HepG2 (cell line): Measurements from ENCODE around the gene CTNNA2. TPM values are rescaled to one million over a fixed set of nuclear protein-coding genes. Genes with fewer than 3 reads are reported as not detected.

Source experiments
- ATAC-seq: fragments of 200-7000 bp; cut with Tn5 transposase; 3 replicates; pipeline ENCODE4 v1.9.1; 2020; ENCODE audit warnings: mild to moderate bottlenecking, moderate library complexity
- BruUV-seq: library from RNA; stranded (reverse); fragments of 400-500 nt; replicated peaks from 2 replicates; lab custom pipeline; 2021; lab: Mats Ljungman, UMichigan
- CTCF ChIA-PET: fragments of 300-600 bp; formaldehyde crosslinking; extraction: SDS; loops from one replicate; lab custom pipeline; 2021; ENCODE audit warnings: low total read pairs, inconsistent platforms, low intra/inter-chr PET ratio; lab: Yijun Ruan, JAX
- POLR2A ChIA-PET: fragments of 350-600 bp; sonication (Branson Sonifier 250); formaldehyde crosslinking; loops from one replicate; lab custom pipeline; 2020; ENCODE audit warnings: antibody characterized with exemption, inconsistent platforms; lab: Yijun Ruan, JAX
- DNase-seq: peaks from one replicate; pipeline ENCODE4 v3.0.0-alpha.2; 2015; ENCODE audit warnings: low spot score
- FAIRE-seq: peaks from 3 replicates; lab custom pipeline; 2011; peaks lifted over from hg19 to GRCh38; lab: Jason Lieb, UNC
- H2AFZ ChIP-seq: one replicate; pipeline ENCODE4 v1.6.1; 2011; ENCODE audit warnings: low read length, inconsistent platforms
- H3K27ac ChIP-seq: fragments of 300-600 bp; 3 replicates; pipeline ENCODE4 v1.8.0; 2011; ENCODE audit warnings: mixed run types, mild to moderate bottlenecking, mixed read lengths, low read length, inconsistent platforms; ENCODE audit not compliant: insufficient read depth; ENCODE audit errors: extremely low read length
- H3K27me3 ChIP-seq, 2 experiments: fragments of 200-600 bp in 1 of 2; 2 replicates in 1 of 2; 3 replicates in 1 of 2; pipeline versions ENCODE4 v1.6.0 to v1.8.0; 2011; ENCODE audit warnings: low read length in 2 of 2, mild to moderate bottlenecking in 2 of 2, moderate library complexity in 2 of 2, inconsistent platforms in 1 of 2; ENCODE audit not compliant: insufficient read depth in 2 of 2, control insufficient read depth in 1 of 2
- H3K36me3 ChIP-seq, 2 experiments: fragments of 200-600 bp in 1 of 2; replicated peaks in 1 of 2; 2 replicates in 1 of 2; 3 replicates in 1 of 2; pipeline versions ENCODE4 v1.5.1 to v1.8.0; 2011; ENCODE audit warnings: low read length in 2 of 2, inconsistent platforms in 1 of 2; ENCODE audit not compliant: insufficient read depth in 2 of 2, control insufficient read depth in 1 of 2
- H3K4me1 ChIP-seq: 2 replicates; pipeline ENCODE4 v1.5.1; 2012; ENCODE audit warnings: low read length, inconsistent platforms; ENCODE audit not compliant: insufficient read depth
- H3K4me2 ChIP-seq: 2 replicates; pipeline ENCODE4 v1.6.0; 2011; ENCODE audit warnings: low read depth, low read length, inconsistent platforms
- H3K4me3 ChIP-seq, 3 experiments: fragments of 200-600 bp in 1 of 3; sonication (generic), shearing (Covaris generic) in 1 of 3; replicated peaks in 1 of 3; 2 replicates each; pipeline ENCODE4 v1.5.1; 2011 to 2016; ENCODE audit warnings: low read length in 3 of 3, inconsistent platforms in 2 of 3, low read depth in 2 of 3, mild to moderate bottlenecking in 2 of 3, control low read depth in 1 of 3, mixed read lengths in 1 of 3; ENCODE audit not compliant: insufficient read depth in 1 of 3
- H3K79me2 ChIP-seq: one replicate; pipeline ENCODE4 v1.6.1; 2011; ENCODE audit warnings: low read length, inconsistent platforms; ENCODE audit not compliant: insufficient read depth
- H3K9ac ChIP-seq: 2 replicates; pipeline ENCODE4 v1.6.0; 2011; ENCODE audit warnings: mild to moderate bottlenecking, low read depth, low read length, inconsistent platforms; ENCODE audit not compliant: insufficient read depth
- H3K9me3 ChIP-seq: 2 replicates; pipeline ENCODE4 v1.5.1; 2012; ENCODE audit warnings: mild to moderate bottlenecking, low read length
- H4K20me1 ChIP-seq: 2 replicates; pipeline ENCODE4 v1.6.0; 2011; ENCODE audit warnings: inconsistent platforms, mild to moderate bottlenecking, low read length, moderate library complexity; ENCODE audit not compliant: insufficient read depth
- KLF11 ChIP-seq: IDR thresholded peaks from 2 replicates; pipeline ENCODE4 v1.6.1; 2016; ENCODE audit warnings: missing compliant biosample characterization
- NAIF1 ChIP-seq: sonication (generic); formaldehyde crosslinking; IDR thresholded peaks from 2 replicates; pipeline ENCODE4 v1.5.0; 2020; ENCODE audit warnings: mild to moderate bottlenecking, missing genetic modification reagents, borderline replicate concordance
- POLR2AphosphoS5 ChIP-seq: IDR thresholded peaks from 2 replicates; pipeline ENCODE4 v1.6.1; 2012; ENCODE audit warnings: low read depth, low read length
- RBM39 ChIP-seq: fragments of 200-400 bp; formaldehyde crosslinking; IDR thresholded peaks from one replicate; pipeline ENCODE4 v1.6.1; 2018; ENCODE audit warnings: antibody characterized with exemption, mild to moderate bottlenecking, low read depth, low read length; ENCODE audit not compliant: poor library complexity, severe bottlenecking
- TAF15 ChIP-seq: fragments of 200-400 bp; formaldehyde crosslinking; IDR thresholded peaks from one replicate; pipeline ENCODE4 v1.6.1; 2018; ENCODE audit warnings: mild to moderate bottlenecking, low read depth, low read length; ENCODE audit not compliant: poor library complexity, severe bottlenecking
- ZNF282 ChIP-seq: fragments of 450-650 bp; IDR thresholded peaks from 2 replicates; pipeline ENCODE4 v1.6.1; 2018; ENCODE audit not compliant: partially characterized antibody
- ZNF512 ChIP-seq: sonication (generic); formaldehyde crosslinking; IDR thresholded peaks from 2 replicates; pipeline ENCODE4 v1.4.0; 2020; ENCODE audit warnings: mild to moderate bottlenecking, missing genetic modification reagents
- in situ Hi-C: cut with HindIII; loops from 2 replicates; pipeline ENCODE4 v1.10.0; 2017; ENCODE audit warnings: low pct_unique_long_range_greater_than_20kb; ENCODE audit not compliant: extremely low pct_ligation_motif_present
- intact Hi-C: fragments of 100-400 bp; cut with micrococcal nuclease; formaldehyde crosslinking; loops from one replicate; pipeline ENCODE4 v1.10.0; 2022; ENCODE audit not compliant: unreplicated experiment
- polyA plus RNA-seq, 8 experiments: library from polyadenylated mRNA; depleted of rRNA in 3 of 8; stranded (reverse) in 7 of 8; unstranded in 1 of 8; fragments of >200 nt; fragmentation: Illumina TruSeq in 4 of 8; extraction: Trizol in 4 of 8; gene quantifications; 2 replicates each; pipeline versions ENCODE4 v1.2.1 to v1.2.3, GENCODE V29; 2011 to 2016; ENCODE audit warnings: low read depth in 4 of 8, missing spikeins in 1 of 8, mixed read lengths in 1 of 8; ENCODE audit not compliant: insufficient read depth in 1 of 8
- total RNA-seq, 5 experiments: library from RNA; depleted of rRNA; stranded (reverse); fragments of >200 nt; fragmentation: Illumina TruSeq; extraction: Trizol; gene quantifications; 2 replicates each; pipeline ENCODE4 v1.2.3, GENCODE V29; 2016; ENCODE audit warnings: low read depth in 1 of 5
- TF ChIP-seq, protein P1 (sequence below): sonication (generic); formaldehyde crosslinking; IDR thresholded peaks from 2 replicates; pipeline ENCODE4 v1.4.0; 2020; ENCODE audit warnings: missing genetic modification reagents, mild to moderate bottlenecking, borderline replicate concordance
- TF ChIP-seq, protein P2 (sequence below): fragments of 450-650 bp; IDR thresholded peaks from 2 replicates; pipeline ENCODE4 v1.6.1; 2016

CTNNA2 gene
- total and polyA plus RNA-seq, 2 of the 13 experiments (the other 11 are each of a cell fraction or from before 2014, with no cell fraction given): not detected

GRCh38 chr2:80547344-80547743 lies 1034.5 kb downstream of the CTNNA2 start:
- TF ChIP-seq RBM39 (no peak), KLF11 (CRISPR knock-in tag) (no peak), TAF15 (no peak), NAIF1 (CRISPR knock-in tag) (no peak), POLR2AphosphoS5 (no peak), ZNF512 (CRISPR knock-in tag) (no peak), ZNF282 (no peak)
- TF ChIP-seq, protein P1, sequence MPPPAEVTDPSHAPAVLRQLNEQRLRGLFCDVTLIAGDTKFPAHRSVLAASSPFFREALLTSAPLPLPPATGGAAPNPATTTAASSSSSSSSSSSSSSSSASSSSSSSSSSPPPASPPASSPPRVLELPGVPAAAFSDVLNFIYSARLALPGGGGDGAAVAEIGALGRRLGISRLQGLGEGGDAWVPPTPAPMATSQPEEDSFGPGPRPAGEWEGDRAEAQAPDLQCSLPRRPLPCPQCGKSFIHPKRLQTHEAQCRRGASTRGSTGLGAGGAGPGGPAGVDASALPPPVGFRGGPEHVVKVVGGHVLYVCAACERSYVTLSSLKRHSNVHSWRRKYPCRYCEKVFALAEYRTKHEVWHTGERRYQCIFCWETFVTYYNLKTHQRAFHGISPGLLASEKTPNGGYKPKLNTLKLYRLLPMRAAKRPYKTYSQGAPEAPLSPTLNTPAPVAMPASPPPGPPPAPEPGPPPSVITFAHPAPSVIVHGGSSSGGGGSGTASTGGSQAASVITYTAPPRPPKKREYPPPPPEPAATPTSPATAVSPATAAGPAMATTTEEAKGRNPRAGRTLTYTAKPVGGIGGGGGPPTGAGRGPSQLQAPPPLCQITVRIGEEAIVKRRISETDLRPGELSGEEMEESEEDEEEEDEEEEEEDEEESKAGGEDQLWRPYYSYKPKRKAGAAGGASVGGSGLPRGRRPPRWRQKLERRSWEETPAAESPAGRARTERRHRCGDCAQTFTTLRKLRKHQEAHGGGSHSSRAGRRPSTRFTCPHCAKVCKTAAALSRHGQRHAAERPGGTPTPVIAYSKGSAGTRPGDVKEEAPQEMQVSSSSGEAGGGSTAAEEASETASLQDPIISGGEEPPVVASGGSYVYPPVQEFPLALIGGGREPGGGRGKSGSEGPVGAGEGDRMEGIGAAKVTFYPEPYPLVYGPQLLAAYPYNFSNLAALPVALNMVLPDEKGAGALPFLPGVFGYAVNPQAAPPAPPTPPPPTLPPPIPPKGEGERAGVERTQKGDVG: no peak
- TF ChIP-seq, protein P2, sequence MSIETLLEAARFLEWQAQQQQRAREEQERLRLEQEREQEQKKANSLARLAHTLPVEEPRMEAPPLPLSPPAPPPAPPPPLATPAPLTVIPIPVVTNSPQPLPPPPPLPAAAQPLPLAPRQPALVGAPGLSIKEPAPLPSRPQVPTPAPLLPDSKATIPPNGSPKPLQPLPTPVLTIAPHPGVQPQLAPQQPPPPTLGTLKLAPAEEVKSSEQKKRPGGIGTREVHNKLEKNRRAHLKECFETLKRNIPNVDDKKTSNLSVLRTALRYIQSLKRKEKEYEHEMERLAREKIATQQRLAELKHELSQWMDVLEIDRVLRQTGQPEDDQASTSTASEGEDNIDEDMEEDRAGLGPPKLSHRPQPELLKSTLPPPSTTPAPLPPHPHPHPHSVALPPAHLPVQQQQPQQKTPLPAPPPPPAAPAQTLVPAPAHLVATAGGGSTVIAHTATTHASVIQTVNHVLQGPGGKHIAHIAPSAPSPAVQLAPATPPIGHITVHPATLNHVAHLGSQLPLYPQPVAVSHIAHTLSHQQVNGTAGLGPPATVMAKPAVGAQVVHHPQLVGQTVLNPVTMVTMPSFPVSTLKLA: no peak

More at GRCh38 chr2:80547344-80547743, 1034.5 kb downstream of the CTNNA2 start:
- no peak overlapping the region for H3K9ac ChIP-seq
- intact Hi-C loops: no loop called here
- BruUV-seq: no TSS peak
- no peak overlapping the region for H3K27ac ChIP-seq
- POLR2A ChIA-PET: no interaction called here
- no peak overlapping the region for H3K4me2 ChIP-seq
- in situ Hi-C loops: no loop called here
- no peaks in the 10 kb centered on the region for H3K27me3 ChIP-seq
- no peaks in the 10 kb centered on the region for H3K36me3 ChIP-seq
- no peak for FAIRE-seq
- H3K4me1 ChIP-seq: no peaks in the 10 kb centered on the region
- H3K9me3 ChIP-seq: peaks cover 87% of the 10 kb centered on the region
- H4K20me1 ChIP-seq: no peaks in the 10 kb centered on the region
- H2AFZ ChIP-seq: no peak overlapping the region
- ATAC-seq: no peak
- no peak for DNase-seq
- CTCF ChIA-PET: no interaction called here
- H3K4me3 ChIP-seq: no peak overlapping the region
- no peaks in the 10 kb centered on the region for H3K79me2 ChIP-seq
